Thoracic aorta (tissue), 2 donors: ENCODE data around the gene PER3. TPM values are rescaled to one million over a fixed set of nuclear protein-coding genes. Genes with fewer than 3 reads are reported as not detected.

ENCODE experiments used
- ATAC-seq: fragments of 150-250 bp; one replicate; pipeline ENCODE4 v1.8.0; 2017; ENCODE audit warnings: low read depth; ENCODE audit not compliant: insufficient number of reproducible peaks, low FRiP score
- DNase-seq: peaks from one replicate; pipeline ENCODE4 v3.0.0-alpha.2; 2020; ENCODE audit warnings: low spot score
- H3K27ac ChIP-seq, 2 donors: fragments of 200-600 bp; sonication (generic); 1 replicate in 1 of 2; 2 replicates in 1 of 2; pipeline ENCODE4 v1.5.1; 2016; ENCODE audit warnings: mild to moderate bottlenecking in 2 of 2, moderate library complexity in 2 of 2
- H3K27me3 ChIP-seq: fragments of 200-600 bp; sonication (generic); replicated peaks from 2 replicates; pipeline ENCODE4 v1.6.0; 2016; ENCODE audit warnings: mild to moderate bottlenecking; ENCODE audit not compliant: insufficient read depth
- H3K36me3 ChIP-seq: fragments of 200-600 bp; sonication (generic); one replicate; pipeline ENCODE4 v1.5.1; 2016
- H3K4me1 ChIP-seq, 2 donors: fragments of 200-600 bp; sonication (generic); 1 replicate in 1 of 2; 2 replicates in 1 of 2; pipeline versions ENCODE4 v1.5.1 to v1.6.0; 2016; ENCODE audit warnings: low read depth in 2 of 2, mild to moderate bottlenecking in 1 of 2; ENCODE audit not compliant: control insufficient read depth in 1 of 2
- H3K4me3 ChIP-seq: fragments of 200-600 bp; sonication (generic); 2 replicates; pipeline ENCODE4 v1.5.1; 2016; ENCODE audit warnings: mild to moderate bottlenecking
- H3K9me3 ChIP-seq: fragments of 200-600 bp; sonication (generic); 2 replicates; pipeline ENCODE4 v1.5.1; 2016
- total RNA-seq, 2 donors: library from RNA; depleted of rRNA; stranded (reverse); fragments of >200 nt; gene quantifications; one replicate each; pipeline versions ENCODE4 v1.1.0 to v1.2.3, GENCODE V29; 2016
- TF ChIP-seq, protein P1 (sequence below): fragments of 200-600 bp; sonication (generic); IDR thresholded peaks from one replicate; pipeline ENCODE4 v1.5.1; 2019; ENCODE audit warnings: antibody characterized with exemption

The PER3 gene
- total RNA-seq, 2 donors from 2014 or later: 19.8 to 21.7 TPM

GRCh38 chr1:7811476-7811875, 27.4 kb downstream of the PER3 start:
- H3K27ac ChIP-seq: no peak overlapping the region
- H3K4me1 ChIP-seq: no peaks in the 10 kb centered on the region
- H3K36me3 ChIP-seq: peaks cover 43% of the 10 kb centered on the region
- TF ChIP-seq, protein P1, sequence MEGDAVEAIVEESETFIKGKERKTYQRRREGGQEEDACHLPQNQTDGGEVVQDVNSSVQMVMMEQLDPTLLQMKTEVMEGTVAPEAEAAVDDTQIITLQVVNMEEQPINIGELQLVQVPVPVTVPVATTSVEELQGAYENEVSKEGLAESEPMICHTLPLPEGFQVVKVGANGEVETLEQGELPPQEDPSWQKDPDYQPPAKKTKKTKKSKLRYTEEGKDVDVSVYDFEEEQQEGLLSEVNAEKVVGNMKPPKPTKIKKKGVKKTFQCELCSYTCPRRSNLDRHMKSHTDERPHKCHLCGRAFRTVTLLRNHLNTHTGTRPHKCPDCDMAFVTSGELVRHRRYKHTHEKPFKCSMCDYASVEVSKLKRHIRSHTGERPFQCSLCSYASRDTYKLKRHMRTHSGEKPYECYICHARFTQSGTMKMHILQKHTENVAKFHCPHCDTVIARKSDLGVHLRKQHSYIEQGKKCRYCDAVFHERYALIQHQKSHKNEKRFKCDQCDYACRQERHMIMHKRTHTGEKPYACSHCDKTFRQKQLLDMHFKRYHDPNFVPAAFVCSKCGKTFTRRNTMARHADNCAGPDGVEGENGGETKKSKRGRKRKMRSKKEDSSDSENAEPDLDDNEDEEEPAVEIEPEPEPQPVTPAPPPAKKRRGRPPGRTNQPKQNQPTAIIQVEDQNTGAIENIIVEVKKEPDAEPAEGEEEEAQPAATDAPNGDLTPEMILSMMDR: no peak
- no peak for ATAC-seq
- H3K9me3 ChIP-seq: peaks cover 8% of the 10 kb centered on the region
- no peak overlapping the region for H3K4me3 ChIP-seq
- H3K27me3 ChIP-seq: no peaks in the 10 kb centered on the region
- no peak for DNase-seq

DNA sequence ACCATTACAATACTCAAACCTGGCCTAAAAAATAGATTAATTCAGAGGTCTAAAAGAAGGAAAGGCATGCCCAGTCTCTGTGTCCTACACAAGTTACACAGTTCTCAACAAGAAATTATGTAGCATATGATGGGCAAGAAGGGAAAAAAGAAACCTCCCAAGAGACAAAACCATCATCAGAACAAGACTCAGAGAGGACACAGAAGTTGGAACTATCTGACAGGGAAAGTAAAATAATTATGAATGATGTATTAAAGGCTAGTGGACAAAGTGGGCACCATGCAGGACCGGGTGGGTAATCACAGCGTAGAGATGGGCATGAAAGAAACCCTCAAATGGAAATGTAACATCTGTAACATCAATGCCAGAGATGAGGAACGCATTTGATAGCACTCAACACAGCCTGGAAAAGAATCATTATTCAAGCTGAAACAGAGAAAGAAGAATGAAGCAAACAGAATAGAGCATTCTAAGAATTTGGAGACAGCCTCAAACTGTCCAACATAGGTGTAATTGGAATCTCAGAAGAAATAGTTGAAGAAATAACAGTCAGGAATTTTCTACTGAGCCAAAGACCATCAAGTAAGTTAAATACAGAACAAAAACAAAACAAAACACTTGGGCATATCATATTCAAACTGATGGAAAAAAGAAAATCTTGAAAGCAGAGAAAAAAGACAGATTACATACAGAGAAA, 29.7 kb downstream of the PER3 start:
- no peak overlapping the region for H3K4me3 ChIP-seq
- peaks cover 40% of the 10 kb centered on the region for H3K36me3 ChIP-seq
- TF ChIP-seq, protein P1: no peak
- no peaks in the 10 kb centered on the region for H3K4me1 ChIP-seq
- no peak for DNase-seq
- H3K27ac ChIP-seq: no peak overlapping the region
- H3K9me3 ChIP-seq: peaks cover 8% of the 10 kb centered on the region
- no peak for ATAC-seq
- H3K27me3 ChIP-seq: no peaks in the 10 kb centered on the region

DNA sequence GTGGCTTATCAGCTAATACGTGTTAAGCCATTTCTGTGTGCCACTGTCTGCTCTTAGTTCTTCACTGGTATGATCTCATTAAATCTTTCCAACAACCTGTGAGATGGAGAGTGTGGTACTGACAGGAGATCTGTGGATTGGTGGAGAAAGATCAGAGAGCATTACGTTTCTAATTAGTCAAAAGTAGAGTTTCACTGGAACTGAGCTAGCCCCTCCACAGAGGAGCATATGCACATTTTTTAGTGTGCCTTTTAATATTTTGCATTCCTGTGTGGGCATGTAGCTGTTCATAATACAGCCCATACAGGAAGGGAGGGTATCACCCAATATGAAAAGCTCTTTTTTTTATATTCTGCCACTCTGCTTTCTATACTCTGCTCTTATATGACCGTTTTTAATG, 37.2 kb downstream of the PER3 start:
- DNase-seq: no peak
- no peaks in the 10 kb centered on the region for H3K9me3 ChIP-seq
- H3K27me3 ChIP-seq: no peaks in the 10 kb centered on the region
- H3K4me3 ChIP-seq: no peak overlapping the region
- no peak for ATAC-seq
- TF ChIP-seq, protein P1: no peak
- no peaks in the 10 kb centered on the region for H3K4me1 ChIP-seq
- peaks cover 27% of the 10 kb centered on the region for H3K36me3 ChIP-seq
- H3K27ac ChIP-seq: no peak overlapping the region

DNA sequence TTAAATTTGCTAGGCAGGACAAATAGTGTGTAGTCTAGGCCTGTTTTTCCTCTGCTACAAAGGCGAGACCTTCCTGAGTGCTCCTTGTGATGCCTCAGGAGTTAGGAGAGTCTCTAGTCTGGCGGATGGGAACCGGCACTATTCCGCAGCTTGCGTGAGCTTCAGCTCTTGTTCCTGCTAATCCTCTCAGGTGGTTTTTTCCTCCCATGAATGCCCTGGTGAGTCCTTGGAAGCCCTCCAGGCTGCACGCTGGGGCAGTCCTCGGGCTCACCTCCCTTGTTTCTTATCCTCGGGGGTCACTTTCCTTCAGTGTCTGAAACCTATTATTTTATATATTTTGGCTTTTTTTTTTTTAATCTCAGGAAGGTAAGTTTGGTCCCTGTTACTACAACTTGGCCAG, 40.6 kb downstream of the PER3 start:
- no peaks in the 10 kb centered on the region for H3K9me3 ChIP-seq
- H3K27me3 ChIP-seq: no peaks in the 10 kb centered on the region
- TF ChIP-seq, protein P1: no peak
- no peak for ATAC-seq
- no peaks in the 10 kb centered on the region for H3K4me1 ChIP-seq
- no peak overlapping the region for H3K27ac ChIP-seq
- peaks cover 51% of the 10 kb centered on the region for H3K36me3 ChIP-seq
- DNase-seq: no peak
- H3K4me3 ChIP-seq: no peak overlapping the region

DNA sequence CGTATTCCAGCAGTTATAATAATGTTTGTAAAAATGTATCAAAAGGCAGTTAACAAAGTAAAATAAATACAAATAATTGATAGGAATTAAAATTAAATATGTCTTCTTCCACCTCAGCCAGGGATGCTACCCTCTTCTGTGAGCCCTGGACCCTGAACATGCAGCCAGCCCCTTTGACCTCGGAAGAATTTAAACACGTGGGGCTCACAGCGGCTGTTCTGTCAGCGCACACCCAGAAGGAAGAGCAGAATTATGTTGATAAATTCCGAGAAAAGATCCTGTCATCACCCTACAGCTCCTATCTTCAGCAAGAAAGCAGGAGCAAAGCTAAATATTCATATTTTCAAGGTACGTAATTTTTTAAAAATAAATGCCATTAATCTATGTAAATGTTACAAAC, 42.3 kb downstream of the PER3 start:
- DNase-seq (no peak), ATAC-seq (no peak)
- peaks cover 2 to 6% of the 10 kb centered on the region in 2 donors for H3K4me1 ChIP-seq
- no peaks in the 10 kb centered on the region for H3K9me3 ChIP-seq
- TF ChIP-seq, protein P1: no peak
- H3K27ac ChIP-seq: no peak overlapping the region
- H3K27me3 ChIP-seq: no peaks in the 10 kb centered on the region
- H3K36me3 ChIP-seq: peaks cover 48% of the 10 kb centered on the region
- H3K4me3 ChIP-seq: peak overlapping the region; percentile 68
